ENCODE data around the gene NAV2. TPM values are rescaled to one million over a fixed set of nuclear protein-coding genes. Genes with fewer than 3 reads are reported as not detected.

Gene NAV2
- total and polyA plus RNA-seq, 2 donors from 2014 or later, result 5.9 to 37.7 TPM

GRCh38 chr11:19967787-19968186 is 255.2 kb downstream of the NAV2 start:
- Histone ChIP-seq H3K27me3 (ENCODE audit: control insufficient read depth, insufficient read depth, low read length) (no peaks in the 10 kb centered on the region), H3K4me3 (ENCODE audit: low read length in 3 of 3) (no peak overlapping the region), H3K4me1 (ENCODE audit: control insufficient read depth in 2 of 3, insufficient read depth in 2 of 3, low read depth in 1 of 3, low read length in 3 of 3) (peaks cover 4 to 17% (median 5%) of the 10 kb centered on the region in 3 donors), H3K9ac (ENCODE audit: low read length in 3 of 3) (no peak overlapping the region), H3K27ac (ENCODE audit: low read depth in 2 of 2, low read length in 2 of 2) (no peak overlapping the region), H3K36me3 (ENCODE audit: control insufficient read depth in 2 of 3, insufficient read depth in 3 of 3, low read length in 3 of 3) (no peaks in the 10 kb centered on the region), H3K9me3 (ENCODE audit: control insufficient read depth in 2 of 3, insufficient read depth in 1 of 3, low read length in 3 of 3) (no peaks in the 10 kb centered on the region)
- TF ChIP-seq, protein P1, sequence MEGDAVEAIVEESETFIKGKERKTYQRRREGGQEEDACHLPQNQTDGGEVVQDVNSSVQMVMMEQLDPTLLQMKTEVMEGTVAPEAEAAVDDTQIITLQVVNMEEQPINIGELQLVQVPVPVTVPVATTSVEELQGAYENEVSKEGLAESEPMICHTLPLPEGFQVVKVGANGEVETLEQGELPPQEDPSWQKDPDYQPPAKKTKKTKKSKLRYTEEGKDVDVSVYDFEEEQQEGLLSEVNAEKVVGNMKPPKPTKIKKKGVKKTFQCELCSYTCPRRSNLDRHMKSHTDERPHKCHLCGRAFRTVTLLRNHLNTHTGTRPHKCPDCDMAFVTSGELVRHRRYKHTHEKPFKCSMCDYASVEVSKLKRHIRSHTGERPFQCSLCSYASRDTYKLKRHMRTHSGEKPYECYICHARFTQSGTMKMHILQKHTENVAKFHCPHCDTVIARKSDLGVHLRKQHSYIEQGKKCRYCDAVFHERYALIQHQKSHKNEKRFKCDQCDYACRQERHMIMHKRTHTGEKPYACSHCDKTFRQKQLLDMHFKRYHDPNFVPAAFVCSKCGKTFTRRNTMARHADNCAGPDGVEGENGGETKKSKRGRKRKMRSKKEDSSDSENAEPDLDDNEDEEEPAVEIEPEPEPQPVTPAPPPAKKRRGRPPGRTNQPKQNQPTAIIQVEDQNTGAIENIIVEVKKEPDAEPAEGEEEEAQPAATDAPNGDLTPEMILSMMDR (IDR thresholded peaks at IDR 0.05; ENCODE audit: borderline replicate concordance, extremely low read depth, insufficient read depth), result no peak
- FAIRE-seq, result no peak
- DNase-seq, result no peak
- intact Hi-C loops (cut with DNase I), result no loop called here

GRCh38 chr11:19968860-19969259 is 256.2 kb downstream of the NAV2 start:
- Histone ChIP-seq H3K27me3 (ENCODE audit: control insufficient read depth, insufficient read depth, low read length) (no peaks in the 10 kb centered on the region), H3K27ac (ENCODE audit: low read depth in 2 of 2, low read length in 2 of 2) (no peak overlapping the region), H3K9ac (ENCODE audit: low read length in 3 of 3) (no peak overlapping the region), H3K9me3 (ENCODE audit: control insufficient read depth in 2 of 3, insufficient read depth in 1 of 3, low read length in 3 of 3) (no peaks in the 10 kb centered on the region), H3K4me3 (ENCODE audit: low read length in 3 of 3) (no peak overlapping the region), H3K4me1 (ENCODE audit: control insufficient read depth in 2 of 3, insufficient read depth in 2 of 3, low read depth in 1 of 3, low read length in 3 of 3) (peaks cover 4 to 9% (median 4%) of the 10 kb centered on the region in 3 donors), H3K36me3 (ENCODE audit: control insufficient read depth in 2 of 3, insufficient read depth in 3 of 3, low read length in 3 of 3) (no peaks in the 10 kb centered on the region)
- no peak for DNase-seq
- intact Hi-C loops (cut with DNase I), result no loop called here
- no peak for FAIRE-seq
- TF ChIP-seq, protein P1 (IDR thresholded peaks at IDR 0.05; ENCODE audit: borderline replicate concordance, extremely low read depth, insufficient read depth), result no peak

GRCh38 chr11:19970944-19971343 is 258.3 kb downstream of the NAV2 start:
- no peak overlapping the region for H3K9ac ChIP-seq (ENCODE audit: low read length in 3 of 3)
- no peaks in the 10 kb centered on the region for H3K36me3 ChIP-seq (ENCODE audit: control insufficient read depth in 2 of 3, insufficient read depth in 3 of 3, low read length in 3 of 3)
- H3K27ac ChIP-seq (ENCODE audit: low read depth in 2 of 2, low read length in 2 of 2), result no peak overlapping the region
- no peak for DNase-seq
- H3K9me3 ChIP-seq (ENCODE audit: control insufficient read depth in 2 of 3, insufficient read depth in 1 of 3, low read length in 3 of 3), result no peaks in the 10 kb centered on the region
- H3K27me3 ChIP-seq (ENCODE audit: control insufficient read depth, insufficient read depth, low read length), result no peaks in the 10 kb centered on the region
- H3K4me3 ChIP-seq (ENCODE audit: low read length in 3 of 3), result no peak overlapping the region
- TF ChIP-seq, protein P1 (IDR thresholded peaks at IDR 0.05; ENCODE audit: borderline replicate concordance, extremely low read depth, insufficient read depth), result no peak
- intact Hi-C loops (cut with DNase I), result no loop called here
- H3K4me1 ChIP-seq (ENCODE audit: control insufficient read depth in 2 of 3, insufficient read depth in 2 of 3, low read depth in 1 of 3, low read length in 3 of 3), result peaks cover 0 to 3% (median 2%) of the 10 kb centered on the region in 3 donors
- no peak for FAIRE-seq

DNA sequence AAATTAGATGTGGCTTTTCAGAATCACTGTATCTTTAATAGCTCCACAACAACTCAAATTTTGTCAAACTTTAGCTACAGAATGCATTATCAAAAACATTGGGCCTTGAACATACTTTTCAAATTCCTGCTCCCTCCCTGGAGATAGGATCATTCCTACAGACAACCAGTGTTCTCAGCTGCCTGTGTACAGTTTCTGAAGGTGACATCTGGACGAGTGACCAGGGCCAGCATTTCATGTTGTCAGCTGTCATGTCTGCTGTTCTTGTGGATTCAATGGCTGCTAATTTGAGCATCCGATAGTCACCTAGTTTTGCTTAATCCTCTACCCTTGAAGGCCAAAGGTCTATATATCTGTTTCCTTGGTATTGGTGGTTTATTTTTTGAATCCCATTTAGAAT is 259.5 kb downstream of the NAV2 start:
- Histone ChIP-seq H3K27me3 (ENCODE audit: control insufficient read depth, insufficient read depth, low read length) (no peaks in the 10 kb centered on the region), H3K4me1 (ENCODE audit: control insufficient read depth in 2 of 3, insufficient read depth in 2 of 3, low read depth in 1 of 3, low read length in 3 of 3) (peaks cover 0 to 3% (median 2%) of the 10 kb centered on the region in 3 donors), H3K4me3 (ENCODE audit: low read length in 3 of 3) (no peak overlapping the region), H3K9ac (ENCODE audit: low read length in 3 of 3) (no peak overlapping the region), H3K36me3 (ENCODE audit: control insufficient read depth in 2 of 3, insufficient read depth in 3 of 3, low read length in 3 of 3) (no peaks in the 10 kb centered on the region), H3K27ac (ENCODE audit: low read depth in 2 of 2, low read length in 2 of 2) (no peak overlapping the region), H3K9me3 (ENCODE audit: control insufficient read depth in 2 of 3, insufficient read depth in 1 of 3, low read length in 3 of 3) (no peaks in the 10 kb centered on the region)
- DNase-seq (no peak), FAIRE-seq (no peak)
- intact Hi-C loops (cut with DNase I), result no loop called here
- TF ChIP-seq, protein P1 (IDR thresholded peaks at IDR 0.05; ENCODE audit: borderline replicate concordance, extremely low read depth, insufficient read depth), result no peak

Data from kidney (tissue), 14 donors.